Spleen (tissue), 7 donors: ENCODE data around the gene IFI30.

ENCODE experiments used
- CTCF ChIP-seq, 11 experiments: fragments of 200-600 bp in 7 of 11; fragments of 450-650 bp in 4 of 11; sonication (generic) in 4 of 11; IDR thresholded peaks in 8 of 11; conservative IDR thresholded peaks in 3 of 11; 1 replicate in 7 of 11; 2 replicates in 4 of 11; pipeline versions ENCODE4 v1.4.0 to v1.8.0; 2016 to 2021; ENCODE audit warnings: antibody characterized with exemption in 11 of 11, inconsistent platforms in 4 of 11, mild to moderate bottlenecking in 1 of 11
- POLR2A ChIP-seq, 3 donors: fragments of 450-650 bp; IDR thresholded peaks; one replicate each; pipeline ENCODE4 v1.5.1; 2017; ENCODE audit warnings: antibody characterized with exemption in 3 of 3, mild to moderate bottlenecking in 1 of 3
- donor health status: DM: no; HTN: no; CAD: no; lungs with moderate emphysema.
- donor health status: DM: no; HTN: no; CAD: no.
- donor health status: DM: no; HTN: no; CAD: no.

DNA sequence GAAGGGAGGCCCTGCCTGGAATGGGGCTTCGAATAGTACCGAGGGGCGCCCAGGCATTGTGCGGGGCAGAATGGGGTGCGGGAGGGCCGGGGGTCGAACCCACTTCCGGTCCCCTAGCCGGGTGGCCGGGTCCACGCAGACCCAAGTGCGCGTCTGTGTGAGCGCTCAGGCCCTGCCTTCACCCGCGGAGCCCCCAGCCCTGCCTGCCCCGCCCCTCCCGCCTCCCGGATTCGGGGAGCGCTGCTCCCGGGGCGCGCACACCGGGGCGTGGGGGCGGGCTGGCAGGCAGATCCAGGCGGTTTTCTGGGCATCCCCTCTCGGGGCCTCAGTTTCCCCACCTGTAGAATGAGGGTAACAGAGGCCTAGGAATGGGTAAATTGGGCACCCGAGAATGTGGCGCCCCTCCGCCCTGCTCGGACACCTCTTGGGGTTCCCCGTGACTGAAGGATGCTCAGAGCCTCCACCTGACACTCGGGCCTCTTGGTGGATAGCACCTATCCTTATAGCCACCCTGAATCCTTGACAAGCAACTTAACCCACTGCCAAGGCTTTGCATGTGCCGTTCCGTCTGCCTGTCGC is 20.0 kb upstream of the IFI30 start:
- TF ChIP-seq POLR2A (IDR thresholded peaks at IDR 0.05) (no peak), CTCF (IDR thresholded peaks at IDR 0.05 in 8 of 11, conservative IDR thresholded peaks at IDR 0.05 in 3 of 11) (no peak)
